ENCODE data around the gene PDE6C. TPM values are rescaled to one million over a fixed set of nuclear protein-coding genes. Genes with fewer than 3 reads are reported as not detected.

The PDE6C gene
- total RNA-seq, 1 experiment from 2014 or later, result not detected

GRCh38 chr10:93702210-93703001, 90.1 kb downstream of the PDE6C start, which contains the start of gene FRA10AC1 (continued):
- TF ChIP-seq HMGXB4 (CRISPR knock-in tag; IDR thresholded peaks at IDR 0.05), result peak; percentile 99
- TF ChIP-seq ESRRA (CRISPR knock-in tag; IDR thresholded peaks at IDR 0.05; ENCODE audit: borderline replicate concordance), result peak; percentile 76; the same call in 1 of the 2 replicates
- peak; percentile 94 for TF ChIP-seq ZNF232 (CRISPR knock-in tag; IDR thresholded peaks at IDR 0.05)
- TF ChIP-seq OVOL2 (CRISPR knock-in tag; IDR thresholded peaks at IDR 0.05; ENCODE audit: borderline replicate concordance), result no peak
- no peak for TF ChIP-seq ZNF219 (CRISPR knock-in tag; IDR thresholded peaks at IDR 0.05; ENCODE audit: borderline replicate concordance)
- TF ChIP-seq ARID4B (CRISPR knock-in tag; IDR thresholded peaks at IDR 0.05; ENCODE audit: borderline replicate concordance), result peak; percentile 87; the same call in 1 of the 2 replicates
- TF ChIP-seq ZNF512 (CRISPR knock-in tag; IDR thresholded peaks at IDR 0.05; ENCODE audit: borderline replicate concordance), result no peak
- no peak for TF ChIP-seq TCF7 (CRISPR knock-in tag; IDR thresholded peaks at IDR 0.05; ENCODE audit: low read depth)
- no peak for TF ChIP-seq ZSCAN18 (CRISPR knock-in tag; IDR thresholded peaks at IDR 0.05)
- TF ChIP-seq TEAD1 (CRISPR knock-in tag; IDR thresholded peaks at IDR 0.05), result peak; percentile 96
- no peak for TF ChIP-seq JAZF1 (CRISPR knock-in tag; IDR thresholded peaks at IDR 0.05)

GRCh38 chr10:93703066-93703465, 90.7 kb downstream of the PDE6C start:
- TF ChIP-seq ZNF416 (CRISPR knock-in tag; IDR thresholded peaks at IDR 0.05), result no peak
- Mint-ChIP-seq H3K36me3 (peaks cover 4% of the 10 kb centered on the region), H3K9me3 (no peaks in the 10 kb centered on the region), H3K4me1 (peaks cover 14% of the 10 kb centered on the region), H3K27me3 (ENCODE audit: low read depth) (peaks cover 4% of the 10 kb centered on the region), H3K27ac (no peak overlapping the region), H3K4me3 (no peak overlapping the region)
- POLR2A ChIA-PET, result interaction anchor here (1.3 kb wide), 1 partner anchor 112 kb away, joined by 5 read pairs; no protein-coding TSS in a partner anchor
- no peak for DNase-seq (ENCODE audit: low spot score)
- CTCF ChIA-PET, result interaction anchor here (0.6 to 2.5 kb wide), 12 partner anchors 10 to 976 kb away, joined by 3 to 38 read pairs (median 4); partner anchors contain the start of gene LGI1
- no peak for ATAC-seq

GRCh38 chr10:93703841-93704240, 91.5 kb downstream of the PDE6C start:
- no peak for ATAC-seq
- DNase-seq (ENCODE audit: low spot score), result no peak
- Mint-ChIP-seq H3K27me3 (ENCODE audit: low read depth) (peaks cover 4% of the 10 kb centered on the region), H3K9me3 (no peaks in the 10 kb centered on the region), H3K4me1 (peaks cover 14% of the 10 kb centered on the region), H3K36me3 (peaks cover 4% of the 10 kb centered on the region; the same call in 1 of the 2 replicates), H3K27ac (no peak overlapping the region), H3K4me3 (peak overlapping the region; percentile 34)
- TF ChIP-seq PREB (CRISPR knock-in tag; IDR thresholded peaks at IDR 0.05; ENCODE audit: borderline replicate concordance) (no peak), ZBTB21 (CRISPR knock-in tag; IDR thresholded peaks at IDR 0.05; ENCODE audit: borderline replicate concordance) (no peak)
- POLR2A ChIA-PET, result no interaction called here
- CTCF ChIA-PET, result no interaction called here
